ENCODE data around the gene SYNE3. TPM values are rescaled to one million over a fixed set of nuclear protein-coding genes. Genes with fewer than 3 reads are reported as not detected.
A peak's percentile ranks its signal among the peaks of the same experiment; 100 is the strongest.

Gene SYNE3
- total RNA-seq, 4 donors from 2014 or later = 13.8 to 26.2 (median 15.2) TPM

DNA sequence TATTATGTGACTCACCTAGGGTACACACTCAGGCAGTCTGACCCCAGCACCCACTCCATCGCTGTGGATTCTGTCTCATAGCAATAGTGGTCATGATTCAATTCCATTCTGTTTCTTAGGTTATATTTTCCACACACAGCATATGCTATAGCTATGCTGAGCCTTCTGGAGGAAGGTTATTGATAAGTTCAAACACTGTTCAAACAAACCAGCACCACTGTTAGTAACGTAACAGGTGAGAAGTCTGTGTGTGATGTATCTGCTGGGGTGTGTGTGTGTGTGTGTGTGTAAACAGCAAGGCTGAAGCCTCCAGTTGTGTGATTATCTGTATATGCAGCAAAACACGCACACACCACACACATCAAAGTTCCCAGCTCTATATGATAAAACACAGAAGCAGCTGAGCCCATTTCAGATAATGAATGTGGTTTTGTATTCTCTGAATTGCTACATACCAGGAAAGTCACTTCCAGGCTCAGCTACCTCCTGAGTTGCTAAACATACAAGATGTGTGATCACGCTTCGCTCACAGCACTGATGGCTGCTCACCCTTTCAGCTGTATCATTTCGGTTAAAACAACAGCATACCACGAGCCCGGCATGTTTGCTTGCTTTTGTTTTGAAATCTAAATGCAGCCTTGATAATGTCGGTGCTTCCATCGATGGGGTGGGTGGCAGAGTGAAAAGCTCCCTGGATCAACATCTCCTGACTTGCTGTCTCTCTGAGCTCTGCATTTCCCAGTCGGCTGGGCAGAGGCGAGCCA, 6.8 kb upstream of the SYNE3 start:
- peak in 1 of 2 donors; percentile 49 for DNase-seq (ENCODE audit: low spot score in 2 of 2)
- intact Hi-C loops (cut with DNase I; ENCODE audit: low total_unique reads) = no loop called here
- WGBS, 2 donors = 60 to 72% methylated on average over 12 of the region's 12 CpGs
- H3K4me3 ChIP-seq (ENCODE audit: low read depth, poor library complexity, severe bottlenecking) = no peak overlapping the region
- TF ChIP-seq CTCF (IDR thresholded peaks at IDR 0.05) (no peak), POLR2A (IDR thresholded peaks at IDR 0.05) (no peak)

DNA sequence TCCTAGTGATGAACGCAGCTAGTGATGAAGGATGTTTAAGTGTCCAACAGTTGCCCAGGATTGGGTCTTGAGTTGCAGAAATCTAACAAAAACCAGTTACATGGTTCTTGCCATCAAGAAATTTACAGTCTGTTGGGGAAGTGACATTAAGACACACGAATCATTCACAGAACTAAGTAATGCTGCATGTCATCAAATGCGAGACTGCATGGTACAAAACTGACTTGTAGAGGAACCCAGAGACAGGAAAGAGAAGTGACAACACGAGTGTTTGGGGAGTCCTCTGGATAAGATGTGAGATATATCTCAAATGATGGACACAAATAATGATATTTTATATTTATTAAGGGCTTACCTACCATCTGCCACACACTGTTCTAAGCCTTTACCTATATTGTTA, 6.1 kb upstream of the SYNE3 start:
- 79 to 80% methylated on average over 4 of the region's 4 CpGs for WGBS, 2 donors
- no peak for DNase-seq (ENCODE audit: low spot score in 2 of 2)
- H3K4me3 ChIP-seq (ENCODE audit: low read depth, poor library complexity, severe bottlenecking) = no peak overlapping the region
- intact Hi-C loops (cut with DNase I; ENCODE audit: low total_unique reads) = no loop called here
- TF ChIP-seq CTCF (IDR thresholded peaks at IDR 0.05) = no peak
- no peak for TF ChIP-seq POLR2A (IDR thresholded peaks at IDR 0.05)

GRCh38 chr14:95522116-95522515, 5.7 kb upstream of the SYNE3 start:
- WGBS, 2 donors = 90 to 91% methylated on average over 11 of the region's 11 CpGs
- no peak for TF ChIP-seq POLR2A (IDR thresholded peaks at IDR 0.05)
- no peak for TF ChIP-seq CTCF (IDR thresholded peaks at IDR 0.05)
- DNase-seq (ENCODE audit: low spot score in 2 of 2) = peak in 1 of 2 donors; percentile 75

DNA sequence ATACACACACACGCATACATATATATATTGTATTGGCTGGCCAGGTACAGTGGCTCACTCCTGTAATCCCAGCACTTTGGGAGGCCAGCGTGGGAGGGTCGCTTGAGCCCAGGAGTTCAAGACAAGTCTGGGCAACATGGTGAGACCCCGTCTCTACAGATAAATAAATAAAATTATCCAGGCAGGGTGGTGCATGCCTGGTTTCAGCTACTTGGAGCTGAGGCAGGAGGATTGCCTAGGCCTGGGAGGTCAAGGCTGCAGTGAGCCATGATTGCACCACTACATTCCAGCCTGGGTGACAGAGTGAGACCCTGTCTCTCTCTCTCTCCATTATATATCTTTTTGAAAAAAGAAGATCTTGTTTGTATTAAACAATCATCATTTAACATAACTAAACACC, 4.6 kb upstream of the SYNE3 start:
- DNase-seq (ENCODE audit: low spot score in 2 of 2) = peak in 1 of 2 donors; percentile 56
- 88 to 92% methylated on average over 4 of the region's 4 CpGs for WGBS, 2 donors
- intact Hi-C loops (cut with DNase I; ENCODE audit: low total_unique reads) = no loop called here

More at GRCh38 chr14:95522116-95522515, 5.7 kb upstream of the SYNE3 start:
- no peak overlapping the region for H3K4me3 ChIP-seq (ENCODE audit: low read depth, poor library complexity, severe bottlenecking)
- intact Hi-C loops (cut with DNase I; ENCODE audit: low total_unique reads) = no loop called here

GRCh38 chr14:95520346-95520745, 3.9 kb upstream of the SYNE3 start:
- peak; percentile 60 to 85 for DNase-seq (ENCODE audit: low spot score in 2 of 2)
- H3K4me3 ChIP-seq (ENCODE audit: low read depth, poor library complexity, severe bottlenecking) = no peak overlapping the region
- WGBS, 2 donors = 62 to 66% methylated on average over 3 of the region's 3 CpGs
- intact Hi-C loops (cut with DNase I; ENCODE audit: low total_unique reads) = no loop called here
- TF ChIP-seq CTCF (IDR thresholded peaks at IDR 0.05) (no peak), POLR2A (IDR thresholded peaks at IDR 0.05) (no peak)

More for the DNA sequence above, 4.6 kb upstream of the SYNE3 start:
- no peak for TF ChIP-seq POLR2A (IDR thresholded peaks at IDR 0.05)
- no peak for TF ChIP-seq CTCF (IDR thresholded peaks at IDR 0.05)
- no peak overlapping the region for H3K4me3 ChIP-seq (ENCODE audit: low read depth, poor library complexity, severe bottlenecking)
